Measurements from ENCODE around the gene DMBX1.

Gene DMBX1

GRCh38 chr1:46489638-46490405 lies at the start of gene DMBX1:
Gene DMBX1, plus strand, starts transcription at chr1:46489836. Its CDS starts 17,175 bp downstream, at chr1:46507011.
- peak within 1 kb of the TSS; percentile 15 for H3K4me3 ChIP-seq (ENCODE audit: control insufficient read depth, low read depth, low read length)
- TF ChIP-seq CTCF (conservative IDR thresholded peaks at IDR 0.05; ENCODE audit: control insufficient read depth, insufficient read depth, low read depth, low read length) = no peak
- no peak for DNase-seq (ENCODE audit: low read depth)

- no peak overlapping the region for H3K4me3 ChIP-seq (ENCODE audit: control insufficient read depth, low read depth, low read length)
- no peak for TF ChIP-seq CTCF (conservative IDR thresholded peaks at IDR 0.05; ENCODE audit: control insufficient read depth, insufficient read depth, low read depth, low read length)
- DNase-seq (ENCODE audit: low read depth) = no peak
These were observed 49.2 kb upstream of the DMBX1 start for GRCh38 chr1:46440478-46440877.

- DNase-seq (ENCODE audit: low read depth) = peak; percentile 87
- H3K4me3 ChIP-seq (ENCODE audit: control insufficient read depth, low read depth, low read length) = peak overlapping the region; percentile 46
- peak; percentile 84 for TF ChIP-seq CTCF (conservative IDR thresholded peaks at IDR 0.05; ENCODE audit: control insufficient read depth, insufficient read depth, low read depth, low read length)
These were observed 47.1 kb upstream of the DMBX1 start for GRCh38 chr1:46442317-46443161.

GRCh38 chr1:46444466-46444865 lies 45.2 kb upstream of the DMBX1 start:
- no peak for TF ChIP-seq CTCF (conservative IDR thresholded peaks at IDR 0.05; ENCODE audit: control insufficient read depth, insufficient read depth, low read depth, low read length)
- DNase-seq (ENCODE audit: low read depth) = no peak
- H3K4me3 ChIP-seq (ENCODE audit: control insufficient read depth, low read depth, low read length) = no peak overlapping the region

- no peak for DNase-seq (ENCODE audit: low read depth)
- no peak for TF ChIP-seq CTCF (conservative IDR thresholded peaks at IDR 0.05; ENCODE audit: control insufficient read depth, insufficient read depth, low read depth, low read length)
- no peak overlapping the region for H3K4me3 ChIP-seq (ENCODE audit: control insufficient read depth, low read depth, low read length)
These were observed 43.8 kb upstream of the DMBX1 start for GRCh38 chr1:46445773-46446256.

- no peak overlapping the region for H3K4me3 ChIP-seq (ENCODE audit: control insufficient read depth, low read depth, low read length)
- DNase-seq (ENCODE audit: low read depth) = peak; percentile 62
- TF ChIP-seq CTCF (conservative IDR thresholded peaks at IDR 0.05; ENCODE audit: control insufficient read depth, insufficient read depth, low read depth, low read length) = peak; percentile 96
These were observed 42.8 kb upstream of the DMBX1 start for GRCh38 chr1:46446646-46447498.

All from fibroblast of mammary gland (primary cell).